ENCODE data around the gene RRP15. TPM values are rescaled to one million over a fixed set of nuclear protein-coding genes. Genes with fewer than 3 reads are reported as not detected.
A peak's percentile ranks its signal among the peaks of the same experiment; 100 is the strongest.

The RRP15 gene, protein sequence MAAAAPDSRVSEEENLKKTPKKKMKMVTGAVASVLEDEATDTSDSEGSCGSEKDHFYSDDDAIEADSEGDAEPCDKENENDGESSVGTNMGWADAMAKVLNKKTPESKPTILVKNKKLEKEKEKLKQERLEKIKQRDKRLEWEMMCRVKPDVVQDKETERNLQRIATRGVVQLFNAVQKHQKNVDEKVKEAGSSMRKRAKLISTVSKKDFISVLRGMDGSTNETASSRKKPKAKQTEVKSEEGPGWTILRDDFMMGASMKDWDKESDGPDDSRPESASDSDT
- 7.8 and 15.2 TPM in 2 replicates for total RNA-seq (2014; rRNA removed; shearing (Covaris generic); ENCODE audit: low replicate concordance)

DNA sequence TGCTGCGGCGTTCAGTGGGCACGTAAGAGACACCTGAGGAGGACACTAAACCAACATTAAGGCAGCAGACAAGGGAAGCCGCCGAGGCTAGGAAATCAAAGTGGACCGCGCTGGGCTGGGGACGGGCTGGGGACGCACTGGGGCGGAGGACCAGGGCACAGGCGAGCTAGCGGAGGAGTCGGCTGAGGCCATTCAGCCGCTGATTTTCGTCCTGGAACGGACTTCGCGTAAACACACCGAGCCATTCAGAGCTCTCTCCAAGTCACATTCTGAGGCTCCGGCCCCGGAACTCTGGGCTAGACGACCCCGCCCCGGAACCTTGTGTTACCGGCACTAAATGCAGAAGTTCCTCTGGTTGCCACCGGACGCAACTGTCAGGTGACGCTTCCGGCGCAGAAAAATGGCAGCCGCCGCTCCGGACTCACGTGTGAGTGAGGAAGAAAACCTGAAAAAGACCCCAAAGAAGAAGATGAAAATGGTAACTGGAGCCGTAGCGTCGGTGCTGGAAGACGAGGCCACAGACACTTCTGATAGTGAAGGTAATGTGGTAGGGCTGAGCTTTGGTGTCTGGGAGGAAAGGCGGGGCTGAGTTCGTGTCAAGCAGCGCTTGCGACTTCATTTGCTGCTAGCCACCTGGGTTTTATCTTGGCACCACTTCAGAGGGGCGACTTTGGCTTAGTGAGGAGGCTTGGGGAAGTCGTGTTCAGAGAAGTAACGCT lies at the start of gene RRP15:
TSS of gene RRP15 (plus strand) at position 377 of the 719 bp plus-strand sequence. CDS start at position 401, 24 bp downstream.
- Histone ChIP-seq H3K36me3 (ENCODE audit: insufficient read depth, low read length) (peaks cover 9% of the 10 kb centered on the region; the same call in 1 of the 2 replicates), H3K79me2 (ENCODE audit: low read length) (peaks cover 50% of the 10 kb centered on the region), H3K9ac (ENCODE audit: low read length) (peak within 1 kb of the TSS; percentile 68), H4K20me1 (ENCODE audit: insufficient read depth, low read depth, low read length) (no peaks in the 10 kb centered on the region), H3K4me2 (ENCODE audit: low read depth, low read length, poor library complexity, severe bottlenecking) (peak within 1 kb of the TSS; percentile 83), H2AFZ (ENCODE audit: low read length) (peak within 1 kb of the TSS; percentile 96), H3K9me2 (replicated peaks; ENCODE audit: insufficient read depth, low read length) (no peaks in the 10 kb centered on the region), H3K27me3 (ENCODE audit: low read length) (no peaks in the 10 kb centered on the region), H3K9me3 (ENCODE audit: low read length) (peaks cover 5% of the 10 kb centered on the region; the same call in 1 of the 2 replicates), H3K4me3 (ENCODE audit: low read length) (peak within 1 kb of the TSS; percentile 83), H3K27ac (ENCODE audit: low read length) (no peak within 1 kb of the TSS), H3K4me1 (ENCODE audit: low read length) (peaks cover 21% of the 10 kb centered on the region)
- DNase-seq, result peak; percentile 96

DNA sequence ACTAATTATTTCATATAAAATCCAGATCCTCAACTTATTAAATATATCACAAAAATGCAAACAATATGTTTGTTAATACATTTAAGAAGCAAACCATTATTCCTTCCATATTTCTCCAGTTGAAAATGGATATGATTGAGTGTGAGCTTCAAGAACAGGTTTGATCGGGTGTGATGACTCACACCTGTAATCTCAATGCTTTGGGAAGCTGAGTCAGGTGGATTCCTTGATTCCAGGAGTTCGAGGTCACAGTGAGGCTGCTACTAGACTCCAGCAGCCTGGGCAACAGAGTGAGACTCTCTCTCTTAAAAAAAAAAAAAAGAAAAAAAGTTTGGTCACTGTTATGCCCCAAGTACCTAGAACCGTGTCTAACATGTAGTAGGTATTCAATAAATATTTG lies 42.9 kb upstream of the RRP15 start:
- H3K36me3 ChIP-seq (ENCODE audit: insufficient read depth, low read length), result no peaks in the 10 kb centered on the region
- DNase-seq, result no peak
- H3K27ac ChIP-seq (ENCODE audit: low read length), result no peak overlapping the region
- H3K4me1 ChIP-seq (ENCODE audit: low read length), result no peaks in the 10 kb centered on the region
- H3K4me3 ChIP-seq (ENCODE audit: low read length), result no peak overlapping the region
- no peaks in the 10 kb centered on the region for H3K79me2 ChIP-seq (ENCODE audit: low read length)
- H4K20me1 ChIP-seq (ENCODE audit: insufficient read depth, low read depth, low read length), result no peaks in the 10 kb centered on the region
- no peaks in the 10 kb centered on the region for H3K27me3 ChIP-seq (ENCODE audit: low read length)
- no peak overlapping the region for H2AFZ ChIP-seq (ENCODE audit: low read length)
- no peaks in the 10 kb centered on the region for H3K9me2 ChIP-seq (replicated peaks; ENCODE audit: insufficient read depth, low read length)
- no peaks in the 10 kb centered on the region for H3K9me3 ChIP-seq (ENCODE audit: low read length)
- no peak overlapping the region for H3K4me2 ChIP-seq (ENCODE audit: low read depth, low read length, poor library complexity, severe bottlenecking)
- H3K9ac ChIP-seq (ENCODE audit: low read length), result no peak overlapping the region

DNA sequence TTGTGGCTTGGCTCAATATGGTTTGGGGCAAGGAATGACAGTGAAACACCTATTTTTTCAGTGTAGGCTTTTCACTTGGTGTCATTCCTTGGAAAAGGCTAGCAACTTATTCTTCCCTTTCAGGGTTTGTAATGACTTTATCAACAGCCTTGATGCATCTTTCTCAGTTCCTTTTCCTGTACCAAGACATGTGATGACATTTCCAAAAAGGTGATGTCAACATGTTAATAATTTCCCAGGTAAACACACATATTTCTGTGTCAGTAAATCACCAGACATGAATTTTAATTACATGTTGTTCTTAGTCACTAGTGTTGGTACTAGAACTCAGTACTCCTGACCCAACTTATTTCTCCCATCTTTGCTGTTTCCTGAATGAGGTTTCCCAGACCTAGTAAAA lies 37.8 kb upstream of the RRP15 start:
- no peaks in the 10 kb centered on the region for H3K79me2 ChIP-seq (ENCODE audit: low read length)
- no peaks in the 10 kb centered on the region for H4K20me1 ChIP-seq (ENCODE audit: insufficient read depth, low read depth, low read length)

DNA sequence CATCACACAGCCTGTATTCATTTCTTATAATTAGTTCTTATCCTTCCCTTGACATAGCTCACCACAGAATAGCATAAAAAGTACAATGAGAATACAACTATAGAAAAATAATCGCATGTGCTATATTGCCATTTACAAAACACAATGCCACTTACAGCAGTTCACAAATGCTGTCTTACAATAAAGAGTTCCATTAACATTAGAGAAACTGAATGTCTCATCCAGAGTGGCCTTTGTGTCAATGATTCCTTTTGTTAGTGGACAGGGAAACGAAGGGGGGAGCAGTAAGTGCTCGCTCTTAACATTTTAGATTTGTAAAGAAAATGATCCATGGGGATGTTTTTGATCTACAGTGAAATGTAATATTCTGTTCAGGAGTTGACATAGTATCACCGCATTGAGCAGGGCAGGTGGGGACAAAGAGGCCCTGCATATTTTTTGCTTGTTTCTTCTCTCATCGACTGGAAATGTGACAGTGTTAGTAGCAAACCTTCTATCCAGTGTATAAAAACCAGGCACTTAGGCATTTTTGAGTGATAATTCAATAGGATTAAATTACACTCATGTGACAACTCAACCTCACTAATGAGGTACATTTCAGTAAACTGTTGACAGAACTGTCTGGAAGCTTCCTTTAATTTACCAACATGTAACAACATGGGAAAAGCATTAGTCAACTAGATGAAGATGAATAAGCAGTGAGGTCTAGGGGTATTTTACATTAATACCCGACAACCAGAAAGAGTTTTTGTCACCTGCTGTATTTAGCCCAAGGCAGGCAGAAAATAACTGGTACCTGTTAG lies 35.6 kb upstream of the RRP15 start:
- H3K4me1 ChIP-seq (ENCODE audit: low read length), result peaks cover 5% of the 10 kb centered on the region; the same call in 1 of the 2 replicates
- H3K27me3 ChIP-seq (ENCODE audit: low read length), result no peaks in the 10 kb centered on the region
- no peaks in the 10 kb centered on the region for H3K79me2 ChIP-seq (ENCODE audit: low read length)
- no peaks in the 10 kb centered on the region for H4K20me1 ChIP-seq (ENCODE audit: insufficient read depth, low read depth, low read length)
- no peaks in the 10 kb centered on the region for H3K36me3 ChIP-seq (ENCODE audit: insufficient read depth, low read length)
- no peak for DNase-seq
- H3K4me2 ChIP-seq (ENCODE audit: low read depth, low read length, poor library complexity, severe bottlenecking), result no peak overlapping the region
- H3K9ac ChIP-seq (ENCODE audit: low read length), result no peak overlapping the region
- no peaks in the 10 kb centered on the region for H3K9me2 ChIP-seq (replicated peaks; ENCODE audit: insufficient read depth, low read length)
- no peaks in the 10 kb centered on the region for H3K9me3 ChIP-seq (ENCODE audit: low read length)
- H3K27ac ChIP-seq (ENCODE audit: low read length), result no peak overlapping the region
- no peak overlapping the region for H3K4me3 ChIP-seq (ENCODE audit: low read length)
- no peak overlapping the region for H2AFZ ChIP-seq (ENCODE audit: low read length)

More for the DNA sequence above, 37.8 kb upstream of the RRP15 start:
- no peak overlapping the region for H3K27ac ChIP-seq (ENCODE audit: low read length)
- no peak overlapping the region for H3K4me2 ChIP-seq (ENCODE audit: low read depth, low read length, poor library complexity, severe bottlenecking)
- no peaks in the 10 kb centered on the region for H3K4me1 ChIP-seq (ENCODE audit: low read length)
- no peak overlapping the region for H2AFZ ChIP-seq (ENCODE audit: low read length)
- H3K4me3 ChIP-seq (ENCODE audit: low read length), result no peak overlapping the region
- no peaks in the 10 kb centered on the region for H3K9me2 ChIP-seq (replicated peaks; ENCODE audit: insufficient read depth, low read length)
- no peaks in the 10 kb centered on the region for H3K27me3 ChIP-seq (ENCODE audit: low read length)
- no peak for DNase-seq
- H3K9me3 ChIP-seq (ENCODE audit: low read length), result no peaks in the 10 kb centered on the region
- no peak overlapping the region for H3K9ac ChIP-seq (ENCODE audit: low read length)
- no peaks in the 10 kb centered on the region for H3K36me3 ChIP-seq (ENCODE audit: insufficient read depth, low read length)

DNA sequence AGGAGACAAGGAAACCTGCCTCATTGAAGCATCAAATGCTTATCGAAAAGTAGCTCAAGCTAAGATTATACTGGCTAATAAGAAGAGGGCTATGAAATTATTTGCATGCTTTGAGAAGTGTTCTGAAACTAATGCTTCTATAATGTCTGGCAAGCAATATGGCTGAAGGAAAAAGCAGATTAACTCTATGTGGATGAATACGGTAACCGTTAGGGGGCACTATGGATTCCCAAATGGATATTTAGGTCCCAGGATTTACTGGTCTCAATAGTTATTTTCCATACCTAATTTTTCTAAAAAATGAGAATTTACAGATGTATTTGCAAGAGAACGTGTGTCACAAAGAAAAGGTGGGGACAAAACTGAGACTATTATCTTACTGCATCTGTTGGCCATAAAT lies 34.6 kb upstream of the RRP15 start:
- Histone ChIP-seq H3K9me3 (ENCODE audit: low read length) (no peaks in the 10 kb centered on the region), H3K27ac (ENCODE audit: low read length) (no peak overlapping the region), H2AFZ (ENCODE audit: low read length) (no peak overlapping the region), H3K9ac (ENCODE audit: low read length) (no peak overlapping the region), H3K9me2 (replicated peaks; ENCODE audit: insufficient read depth, low read length) (no peaks in the 10 kb centered on the region), H3K4me1 (ENCODE audit: low read length) (peaks cover 5% of the 10 kb centered on the region; the same call in 1 of the 2 replicates), H3K4me2 (ENCODE audit: low read depth, low read length, poor library complexity, severe bottlenecking) (no peak overlapping the region), H3K36me3 (ENCODE audit: insufficient read depth, low read length) (no peaks in the 10 kb centered on the region), H3K4me3 (ENCODE audit: low read length) (no peak overlapping the region), H3K27me3 (ENCODE audit: low read length) (no peaks in the 10 kb centered on the region), H3K79me2 (ENCODE audit: low read length) (no peaks in the 10 kb centered on the region), H4K20me1 (ENCODE audit: insufficient read depth, low read depth, low read length) (no peaks in the 10 kb centered on the region)
- DNase-seq, result no peak

DNA sequence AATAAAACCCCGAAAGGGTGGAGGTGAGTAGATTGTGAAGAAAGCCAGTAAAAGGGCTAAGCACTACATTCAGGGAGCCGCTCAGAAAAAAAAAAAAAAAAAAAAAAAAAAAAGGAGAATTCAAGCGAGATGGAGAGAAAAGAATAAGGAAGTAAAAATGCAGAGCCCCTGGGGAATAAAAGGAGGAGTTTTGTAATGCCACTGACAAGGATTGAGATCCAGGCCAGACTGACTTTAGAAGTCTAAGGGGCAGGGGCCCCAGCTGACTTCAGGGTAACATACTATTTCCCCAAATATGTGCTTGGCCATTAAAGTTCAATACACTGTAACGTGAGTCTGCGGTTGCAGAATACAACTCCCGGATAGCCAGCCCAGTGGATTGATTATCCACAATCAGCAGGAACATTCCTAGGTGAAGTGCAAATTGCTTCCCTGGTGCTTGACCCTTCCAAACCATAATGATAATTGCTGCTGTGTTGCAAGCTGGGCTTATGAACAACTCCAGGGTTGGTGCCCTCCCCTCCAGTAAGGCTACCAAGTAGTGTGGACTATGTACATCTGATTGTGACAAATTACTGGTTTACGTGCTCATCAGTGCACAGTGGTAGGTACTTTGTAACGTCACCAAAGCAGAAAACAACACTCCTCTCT lies 30.7 kb upstream of the RRP15 start:
- DNase-seq, result peak; percentile 43
- Histone ChIP-seq H3K4me1 (ENCODE audit: low read length) (peaks cover 12% of the 10 kb centered on the region), H3K9ac (ENCODE audit: low read length) (no peak overlapping the region), H3K79me2 (ENCODE audit: low read length) (no peaks in the 10 kb centered on the region), H2AFZ (ENCODE audit: low read length) (no peak overlapping the region), H4K20me1 (ENCODE audit: insufficient read depth, low read depth, low read length) (no peaks in the 10 kb centered on the region), H3K27ac (ENCODE audit: low read length) (no peak overlapping the region), H3K9me2 (replicated peaks; ENCODE audit: insufficient read depth, low read length) (no peaks in the 10 kb centered on the region), H3K4me2 (ENCODE audit: low read depth, low read length, poor library complexity, severe bottlenecking) (no peak overlapping the region), H3K36me3 (ENCODE audit: insufficient read depth, low read length) (no peaks in the 10 kb centered on the region), H3K4me3 (ENCODE audit: low read length) (no peak overlapping the region), H3K9me3 (ENCODE audit: low read length) (peaks cover under 1% of the 10 kb centered on the region; the same call in 1 of the 2 replicates), H3K27me3 (ENCODE audit: low read length) (no peaks in the 10 kb centered on the region)

DNA sequence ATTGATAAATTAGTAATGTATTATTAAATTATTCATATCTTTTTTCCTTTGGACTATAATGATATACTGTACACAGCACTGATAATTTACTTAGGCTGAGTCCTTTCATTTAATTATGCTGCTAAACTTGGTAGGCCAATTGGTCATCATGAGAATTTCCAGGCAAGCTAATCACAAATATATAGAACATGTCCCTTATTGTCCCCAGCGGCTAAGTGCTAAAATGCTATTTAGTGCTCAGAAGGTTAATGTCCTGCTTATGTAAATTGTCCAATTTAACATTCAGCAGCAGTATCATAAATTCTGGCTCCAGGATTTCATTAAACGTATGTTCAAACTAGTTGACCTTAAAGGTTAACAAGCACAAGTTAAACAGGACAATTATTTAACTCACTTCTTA lies 30.0 kb upstream of the RRP15 start:
- Histone ChIP-seq H3K4me3 (ENCODE audit: low read length) (no peak overlapping the region), H3K9me3 (ENCODE audit: low read length) (peaks cover 3% of the 10 kb centered on the region; the same call in 1 of the 2 replicates), H3K36me3 (ENCODE audit: insufficient read depth, low read length) (no peaks in the 10 kb centered on the region), H3K27me3 (ENCODE audit: low read length) (no peaks in the 10 kb centered on the region), H4K20me1 (ENCODE audit: insufficient read depth, low read depth, low read length) (no peaks in the 10 kb centered on the region), H3K27ac (ENCODE audit: low read length) (no peak overlapping the region), H3K79me2 (ENCODE audit: low read length) (no peaks in the 10 kb centered on the region), H3K9ac (ENCODE audit: low read length) (no peak overlapping the region), H3K4me2 (ENCODE audit: low read depth, low read length, poor library complexity, severe bottlenecking) (no peak overlapping the region), H3K4me1 (ENCODE audit: low read length) (peaks cover 12% of the 10 kb centered on the region), H3K9me2 (replicated peaks; ENCODE audit: insufficient read depth, low read length) (no peaks in the 10 kb centered on the region), H2AFZ (ENCODE audit: low read length) (no peak overlapping the region)
- DNase-seq, result no peak
